Spinal cord (tissue), 10 donors: ENCODE measurements around the gene RAP1GAP2. TPM values are rescaled to one million over a fixed set of nuclear protein-coding genes. Genes with fewer than 3 reads are reported as not detected.
A peak's percentile ranks its signal among the peaks of the same experiment; 100 is the strongest.

Experiments
- DNase-seq, 6 donors: peaks; one replicate each; pipeline versions ENCODE4 v3.0.0 to v3.0.0-alpha.2; 2013 to 2015; ENCODE audit warnings: low spot score in 6 of 6, low read depth in 4 of 6
- H3K27ac ChIP-seq: one replicate; pipeline ENCODE4 v1.5.1; 2013; ENCODE audit warnings: low read depth, low read length, control low read depth
- H3K27me3 ChIP-seq: one replicate; pipeline ENCODE4 v1.6.1; 2013; ENCODE audit warnings: low read length; ENCODE audit not compliant: control insufficient read depth, insufficient read depth
- H3K36me3 ChIP-seq: one replicate; pipeline ENCODE4 v1.6.1; 2013; ENCODE audit warnings: low read length; ENCODE audit not compliant: control insufficient read depth, insufficient read depth
- H3K4me1 ChIP-seq: one replicate; pipeline ENCODE4 v1.6.1; 2013; ENCODE audit warnings: low read length; ENCODE audit not compliant: control insufficient read depth, insufficient read depth
- H3K4me3 ChIP-seq: one replicate; pipeline ENCODE4 v1.5.1; 2013; ENCODE audit warnings: low read depth, low read length, control low read depth
- H3K9me3 ChIP-seq: one replicate; pipeline ENCODE4 v1.6.1; 2013; ENCODE audit warnings: low read length; ENCODE audit not compliant: control insufficient read depth, insufficient read depth
- WGBS: methylation state at CpG from one replicate; pipeline ENCODE4 v1.1.5; 2013; ENCODE audit warnings: missing lambda C conversion rate; ENCODE audit not compliant: insufficient coverage; 5-methylcytosine and 5-hydroxymethylcytosine counted together
- polyA plus RNA-seq, 2 donors: library from polyadenylated mRNA; unstranded; fragments of 120-200 nt; gene quantifications; one replicate each; pipeline ENCODE4 v1.2.1, GENCODE V29; 2013; ENCODE audit not compliant: insufficient read length in 2 of 2
- total RNA-seq, 2 donors: library from RNA; depleted of rRNA in 1 of 2; stranded (reverse); fragments of 120-200 nt in 1 of 2; fragments of >200 nt in 1 of 2; gene quantifications; one replicate each; pipeline versions ENCODE4 v1.2.3 to v1.2.4, GENCODE V29; 2013 to 2014
- donor health status: healthy.

RAP1GAP2 gene
- total and polyA plus RNA-seq, 4 donors: 7.4 to 22.0 (median 16.1) TPM

DNA sequence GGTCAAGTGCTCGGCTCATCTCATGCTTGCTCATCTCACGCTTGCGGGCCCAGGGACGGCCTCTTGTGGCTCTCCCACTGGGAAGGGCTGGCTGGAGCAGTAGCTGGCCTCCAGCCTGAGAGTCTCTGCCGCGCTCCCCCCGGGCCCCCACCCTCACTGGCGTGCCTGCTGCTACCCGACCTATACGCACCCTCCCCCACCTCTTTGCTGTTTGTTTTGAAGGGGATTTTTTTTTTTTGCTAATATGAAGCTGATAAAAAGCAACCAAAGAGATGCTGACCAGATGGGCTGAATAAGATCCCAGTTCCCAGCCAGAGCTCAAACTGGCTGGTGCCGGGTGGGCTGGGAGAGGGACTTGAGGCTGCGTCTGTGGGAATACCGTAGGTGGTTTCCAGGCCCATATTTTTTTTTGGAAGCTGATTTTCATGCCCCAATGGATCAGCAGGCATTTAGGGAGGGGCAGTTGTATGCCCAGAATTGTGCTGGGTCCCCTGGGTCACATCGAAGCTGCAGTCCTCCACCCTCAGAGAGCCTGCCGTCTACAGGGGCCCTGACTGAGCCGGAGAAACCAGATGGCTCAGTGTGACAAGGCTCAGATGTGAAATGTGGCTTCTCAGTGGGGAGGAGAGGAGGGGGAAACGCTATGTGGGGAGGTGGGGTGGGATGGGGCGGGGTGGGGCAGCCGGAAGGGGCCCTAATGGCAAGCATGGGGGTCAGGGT lies 115.0 kb downstream of the RAP1GAP2 start:
- peak in 1 of 6 donors; percentile 21 for DNase-seq
- Histone ChIP-seq H3K27me3 (no peaks in the 10 kb centered on the region), H3K4me1 (peaks cover 18% of the 10 kb centered on the region), H3K9me3 (no peaks in the 10 kb centered on the region), H3K4me3 (no peak overlapping the region), H3K27ac (no peak overlapping the region), H3K36me3 (no peaks in the 10 kb centered on the region)
- 50% methylated on average over 12 of the region's 19 CpGs for WGBS

DNA sequence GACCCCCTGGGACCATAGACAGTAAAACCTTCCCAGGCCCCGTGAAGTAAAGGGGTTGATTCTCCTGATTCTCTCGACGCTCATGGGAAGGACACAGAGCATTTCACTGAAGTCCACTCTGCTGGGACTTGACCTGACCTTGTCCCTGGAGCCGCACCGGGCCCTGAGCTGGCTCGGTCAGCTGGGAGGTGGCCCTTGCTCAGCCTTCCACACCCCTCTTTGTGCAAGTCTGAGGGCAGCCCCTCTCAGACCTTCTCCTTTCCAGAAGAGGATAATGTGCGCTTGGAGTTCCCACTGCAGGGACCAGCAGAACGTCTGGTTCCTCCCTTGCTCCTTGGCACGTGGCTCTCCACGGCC lies 115.5 kb downstream of the RAP1GAP2 start:
- Histone ChIP-seq H3K4me3 (no peak overlapping the region), H3K27ac (no peak overlapping the region), H3K4me1 (peaks cover 18% of the 10 kb centered on the region), H3K9me3 (no peaks in the 10 kb centered on the region), H3K36me3 (no peaks in the 10 kb centered on the region), H3K27me3 (no peaks in the 10 kb centered on the region)
- no peak for DNase-seq
- WGBS: 54% methylated on average over 10 of the region's 10 CpGs

DNA sequence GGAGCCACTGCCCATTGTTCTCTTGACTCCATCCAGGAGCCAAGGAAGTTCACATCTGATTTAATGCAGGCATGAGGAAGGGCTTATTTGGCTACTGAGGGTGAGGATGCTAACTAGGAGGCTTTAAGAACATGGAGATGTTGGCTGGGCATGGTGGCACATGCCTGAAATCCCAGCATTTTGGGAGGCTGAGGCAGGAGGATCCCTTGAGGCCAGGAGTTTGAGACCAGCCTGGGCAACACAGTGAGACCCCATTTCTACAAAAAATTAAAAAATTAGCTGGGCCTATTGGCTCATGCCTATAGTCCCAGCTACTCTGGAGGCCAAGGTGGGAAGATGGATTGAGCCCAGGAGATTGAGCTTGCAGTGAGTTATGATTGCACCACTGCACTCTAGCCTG lies 116.5 kb downstream of the RAP1GAP2 start:
- H3K9me3 ChIP-seq: no peaks in the 10 kb centered on the region
- no peaks in the 10 kb centered on the region for H3K27me3 ChIP-seq
- no peak for DNase-seq
- H3K36me3 ChIP-seq: no peaks in the 10 kb centered on the region
- no peak overlapping the region for H3K4me3 ChIP-seq
- no peak overlapping the region for H3K27ac ChIP-seq
- H3K4me1 ChIP-seq: peaks cover 18% of the 10 kb centered on the region

DNA sequence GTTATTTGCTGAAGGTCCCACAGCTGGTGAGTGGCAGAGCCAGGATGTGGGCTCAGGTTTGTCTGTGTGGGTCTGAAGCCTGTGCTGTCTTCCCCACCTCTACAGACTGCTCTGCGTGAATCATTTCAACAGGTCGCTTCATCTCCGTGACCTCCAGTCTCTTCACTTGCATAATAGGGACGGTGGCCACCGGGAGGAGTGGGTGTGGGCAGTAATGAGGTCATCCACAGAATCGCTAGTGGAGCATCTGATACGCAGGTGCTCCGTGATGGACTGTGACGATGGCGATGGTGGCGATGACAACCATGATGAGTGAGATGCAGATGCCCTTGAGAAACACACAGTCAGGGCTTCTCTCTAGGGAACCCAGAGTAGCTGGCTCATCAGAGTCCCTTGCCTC lies 120.2 kb downstream of the RAP1GAP2 start:
- 96% methylated on average over 11 of the region's 11 CpGs for WGBS
- Histone ChIP-seq H3K36me3 (no peaks in the 10 kb centered on the region), H3K9me3 (no peaks in the 10 kb centered on the region), H3K27ac (no peak overlapping the region), H3K27me3 (no peaks in the 10 kb centered on the region), H3K4me3 (no peak overlapping the region), H3K4me1 (peaks cover 7% of the 10 kb centered on the region)
- DNase-seq: no peak

DNA sequence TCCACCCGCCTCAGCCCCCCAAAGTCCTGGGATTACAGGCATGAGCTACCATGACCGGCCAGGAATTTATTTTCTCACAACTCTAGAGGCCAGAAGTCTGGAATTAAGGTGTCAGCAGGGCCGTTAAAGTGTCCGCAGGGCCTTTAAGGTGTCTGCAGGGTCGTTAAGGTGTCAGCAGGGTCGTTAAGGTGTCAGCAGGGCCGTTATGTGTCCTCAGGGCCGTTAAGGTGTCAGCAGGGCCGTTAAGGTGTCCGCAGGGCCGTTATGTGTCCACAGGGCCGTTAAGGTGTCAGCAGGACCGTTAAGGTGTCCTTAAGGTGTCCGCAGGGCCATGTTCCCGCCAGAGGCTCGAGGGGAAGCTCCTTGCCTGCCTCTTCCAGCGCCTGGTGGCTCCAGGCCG lies 125.2 kb downstream of the RAP1GAP2 start:
- no peak for DNase-seq
- H3K27ac ChIP-seq: no peak overlapping the region
- H3K27me3 ChIP-seq: no peaks in the 10 kb centered on the region
- no peaks in the 10 kb centered on the region for H3K4me1 ChIP-seq
- no peaks in the 10 kb centered on the region for H3K36me3 ChIP-seq
- 68% methylated on average over 18 of the region's 18 CpGs for WGBS
- H3K4me3 ChIP-seq: no peak overlapping the region
- H3K9me3 ChIP-seq: no peaks in the 10 kb centered on the region

DNA sequence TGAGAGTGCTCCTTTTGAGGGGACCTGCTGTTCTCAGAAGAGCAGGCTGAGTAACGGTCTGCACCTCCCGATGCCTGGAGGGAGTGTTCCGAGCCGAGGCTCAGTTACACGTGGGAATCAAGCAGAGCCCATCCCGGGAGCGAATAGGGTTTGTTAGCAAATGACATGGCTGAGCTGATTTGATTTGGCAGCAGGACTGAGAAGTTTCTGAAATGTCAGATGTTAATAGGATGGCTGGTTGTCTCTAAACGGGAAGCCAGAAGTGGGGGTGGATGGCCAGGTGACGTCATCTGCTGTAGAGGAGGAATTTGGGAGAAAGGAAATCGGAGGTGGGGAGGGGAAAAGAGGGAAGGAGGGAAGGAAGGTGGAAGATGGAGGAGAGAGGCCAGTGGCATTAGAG lies 128.0 kb downstream of the RAP1GAP2 start:
- no peak for DNase-seq
- WGBS: 23% methylated on average over 10 of the region's 10 CpGs
- Histone ChIP-seq H3K4me3 (no peak overlapping the region), H3K27me3 (no peaks in the 10 kb centered on the region), H3K27ac (no peak overlapping the region), H3K4me1 (no peaks in the 10 kb centered on the region), H3K36me3 (no peaks in the 10 kb centered on the region), H3K9me3 (no peaks in the 10 kb centered on the region)

DNA sequence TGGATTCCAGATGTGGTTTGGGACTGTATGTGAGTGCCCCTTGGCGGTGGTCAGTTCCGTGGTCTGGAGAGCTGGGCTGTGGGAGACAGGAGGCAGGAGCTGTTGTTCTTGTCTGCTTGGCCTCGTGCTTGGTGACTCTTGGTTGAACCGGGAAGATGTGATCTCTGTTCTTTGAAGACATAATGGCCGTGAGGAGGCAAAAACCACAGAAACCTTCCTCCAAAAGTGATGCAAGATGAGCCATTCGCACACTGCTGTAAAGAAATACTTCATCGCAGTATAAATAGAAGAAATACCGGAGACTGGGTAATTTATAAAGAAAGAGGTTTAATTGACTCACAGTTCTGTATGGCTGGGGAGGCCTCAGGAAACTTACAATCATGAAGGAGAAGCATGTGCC lies 128.8 kb downstream of the RAP1GAP2 start:
- Histone ChIP-seq H3K4me3 (no peak overlapping the region), H3K36me3 (no peaks in the 10 kb centered on the region), H3K4me1 (no peaks in the 10 kb centered on the region), H3K27ac (no peak overlapping the region), H3K9me3 (no peaks in the 10 kb centered on the region), H3K27me3 (no peaks in the 10 kb centered on the region)
- WGBS: 86% methylated on average over 7 of the region's 8 CpGs
- no peak for DNase-seq

DNA sequence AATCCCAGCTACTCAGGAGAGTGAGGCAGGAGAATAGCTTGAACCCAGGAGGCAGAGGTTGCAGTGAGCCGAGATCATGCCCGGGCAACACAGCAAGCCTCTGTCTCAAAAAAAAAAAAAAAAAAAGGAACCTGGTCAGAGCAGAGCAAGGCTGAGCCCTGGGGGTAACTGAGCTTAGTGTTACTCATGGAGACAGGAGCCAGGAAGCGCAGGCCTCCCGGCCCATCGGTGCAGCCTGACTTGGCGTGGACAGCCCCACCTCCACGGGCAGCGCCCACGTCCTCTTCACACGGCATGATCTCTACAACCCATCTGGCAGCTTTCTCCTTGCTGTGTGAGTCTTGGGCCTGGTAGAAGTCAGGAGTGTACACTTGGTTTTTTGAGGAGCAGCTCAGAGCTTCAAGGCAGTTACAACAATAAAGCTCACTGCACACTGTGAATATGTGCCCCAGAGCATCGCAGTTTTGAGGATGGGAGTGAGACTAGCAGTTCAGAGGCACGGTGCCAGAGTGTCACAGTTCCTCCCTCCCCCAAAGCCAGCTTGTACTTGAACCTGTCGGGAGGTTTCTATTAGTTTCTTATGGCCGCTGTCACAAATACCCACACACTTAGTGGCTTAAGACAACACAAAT lies 129.9 kb downstream of the RAP1GAP2 start:
- Histone ChIP-seq H3K4me3 (no peak overlapping the region), H3K4me1 (peaks cover 2% of the 10 kb centered on the region), H3K27me3 (no peaks in the 10 kb centered on the region), H3K9me3 (no peaks in the 10 kb centered on the region), H3K27ac (no peak overlapping the region), H3K36me3 (no peaks in the 10 kb centered on the region)
- 78% methylated on average over 6 of the region's 14 CpGs for WGBS
- no peak for DNase-seq

DNA sequence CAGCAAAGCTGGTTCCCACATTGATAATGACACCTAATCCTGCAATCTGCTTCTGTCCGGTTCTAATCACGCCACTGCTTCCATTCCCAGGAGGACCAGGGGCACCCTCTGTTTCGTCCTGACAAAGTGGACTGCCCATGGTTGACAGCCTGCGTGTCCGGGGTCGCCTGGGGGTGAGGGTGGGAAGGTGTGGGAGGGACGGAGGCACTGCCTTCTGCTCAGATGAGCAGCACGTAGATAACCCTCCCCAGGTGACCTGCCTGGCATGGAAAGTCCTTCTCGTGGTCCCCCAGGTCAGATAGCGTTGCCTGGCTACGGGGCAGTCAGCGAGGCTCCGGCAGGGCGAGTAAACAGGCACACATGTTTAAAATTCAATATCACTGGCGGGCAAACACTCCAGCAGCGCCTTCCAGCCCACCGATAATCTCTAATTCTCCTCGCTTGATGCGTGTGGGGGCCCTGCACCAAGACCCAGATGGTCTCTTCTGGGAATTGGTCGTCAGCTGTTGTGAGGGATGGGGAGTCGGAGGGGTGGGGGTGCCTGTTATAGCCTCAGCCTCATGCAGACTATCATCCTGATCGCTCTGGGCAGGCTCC lies 132.2 kb downstream of the RAP1GAP2 start:
- Histone ChIP-seq H3K9me3 (no peaks in the 10 kb centered on the region), H3K4me3 (no peak overlapping the region), H3K4me1 (peaks cover 12% of the 10 kb centered on the region), H3K27ac (no peak overlapping the region), H3K36me3 (no peaks in the 10 kb centered on the region), H3K27me3 (no peaks in the 10 kb centered on the region)
- DNase-seq: no peak
- WGBS: 79% methylated on average over 17 of the region's 22 CpGs
